Sigmoid colon (tissue), 4 donors: ENCODE measurements around the gene LRRIQ3.

Experiments
- POLR2A ChIP-seq, 2 donors: fragments of 450-650 bp; IDR thresholded peaks; one replicate each; pipeline ENCODE4 v1.6.1; 2016; ENCODE audit warnings: antibody characterized with exemption in 2 of 2, mild to moderate bottlenecking in 2 of 2, moderate library complexity in 2 of 2
- POLR2AphosphoS5 ChIP-seq, 4 donors: sonication (generic); formaldehyde crosslinking; IDR thresholded peaks; one replicate each; pipeline ENCODE4 v1.6.1; 2017; ENCODE audit warnings: antibody characterized with exemption in 4 of 4
- TF ChIP-seq, protein P1 (sequence below), 4 experiments: fragments of 450-650 bp in 3 of 4; fragments of 200-600 bp in 1 of 4; IDR thresholded peaks; one replicate each; pipeline ENCODE4 v1.5.1; 2016 to 2019; ENCODE audit warnings: antibody characterized with exemption in 4 of 4, mild to moderate bottlenecking in 3 of 4, moderate library complexity in 2 of 4

DNA sequence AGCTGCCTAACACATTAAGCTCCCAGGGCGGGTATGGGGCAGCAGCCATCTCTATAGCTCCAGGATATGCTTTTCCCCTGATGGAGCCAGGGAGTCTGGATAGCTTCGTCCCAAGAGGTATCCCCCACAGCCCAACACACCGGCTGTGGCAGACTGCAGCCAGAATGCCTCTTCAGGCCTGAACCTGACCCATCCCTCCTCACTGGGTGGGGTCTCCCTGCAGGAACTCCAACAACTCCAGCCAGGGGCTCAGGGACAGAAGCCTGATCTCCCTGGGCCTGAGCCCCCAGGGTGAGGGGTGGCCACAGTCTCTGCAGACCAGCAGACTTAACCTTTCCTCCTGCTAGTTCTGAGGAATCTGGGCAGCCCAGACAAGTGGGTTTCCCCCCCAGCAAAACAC, 159.9 kb downstream of the LRRIQ3 start:
- TF ChIP-seq POLR2AphosphoS5 (IDR thresholded peaks at IDR 0.05) (no peak), POLR2A (IDR thresholded peaks at IDR 0.05) (no peak)
- TF ChIP-seq, protein P1, sequence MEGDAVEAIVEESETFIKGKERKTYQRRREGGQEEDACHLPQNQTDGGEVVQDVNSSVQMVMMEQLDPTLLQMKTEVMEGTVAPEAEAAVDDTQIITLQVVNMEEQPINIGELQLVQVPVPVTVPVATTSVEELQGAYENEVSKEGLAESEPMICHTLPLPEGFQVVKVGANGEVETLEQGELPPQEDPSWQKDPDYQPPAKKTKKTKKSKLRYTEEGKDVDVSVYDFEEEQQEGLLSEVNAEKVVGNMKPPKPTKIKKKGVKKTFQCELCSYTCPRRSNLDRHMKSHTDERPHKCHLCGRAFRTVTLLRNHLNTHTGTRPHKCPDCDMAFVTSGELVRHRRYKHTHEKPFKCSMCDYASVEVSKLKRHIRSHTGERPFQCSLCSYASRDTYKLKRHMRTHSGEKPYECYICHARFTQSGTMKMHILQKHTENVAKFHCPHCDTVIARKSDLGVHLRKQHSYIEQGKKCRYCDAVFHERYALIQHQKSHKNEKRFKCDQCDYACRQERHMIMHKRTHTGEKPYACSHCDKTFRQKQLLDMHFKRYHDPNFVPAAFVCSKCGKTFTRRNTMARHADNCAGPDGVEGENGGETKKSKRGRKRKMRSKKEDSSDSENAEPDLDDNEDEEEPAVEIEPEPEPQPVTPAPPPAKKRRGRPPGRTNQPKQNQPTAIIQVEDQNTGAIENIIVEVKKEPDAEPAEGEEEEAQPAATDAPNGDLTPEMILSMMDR (IDR thresholded peaks at IDR 0.05) = no peak
